Thyroid gland (tissue), 4 donors: Measurements from ENCODE around the gene KLK1.

ENCODE experiments used
- POLR2A ChIP-seq, 2 donors: fragments of 450-650 bp; IDR thresholded peaks; one replicate each; pipeline ENCODE4 v1.6.1; 2017; ENCODE audit warnings: antibody characterized with exemption in 2 of 2, mild to moderate bottlenecking in 2 of 2, moderate library complexity in 1 of 2
- TF ChIP-seq, protein P1 (sequence below), 6 experiments: fragments of 200-600 bp in 3 of 6; fragments of 450-650 bp in 3 of 6; sonication (generic) in 3 of 6; IDR thresholded peaks; one replicate each; pipeline ENCODE4 v1.5.1; 2016 to 2019; ENCODE audit warnings: antibody characterized with exemption in 6 of 6, mild to moderate bottlenecking in 2 of 6, inconsistent platforms in 1 of 6, moderate library complexity in 1 of 6

GRCh38 chr19:50870417-50871089 is 47.0 kb upstream of the KLK1 start:
- TF ChIP-seq, protein P1, sequence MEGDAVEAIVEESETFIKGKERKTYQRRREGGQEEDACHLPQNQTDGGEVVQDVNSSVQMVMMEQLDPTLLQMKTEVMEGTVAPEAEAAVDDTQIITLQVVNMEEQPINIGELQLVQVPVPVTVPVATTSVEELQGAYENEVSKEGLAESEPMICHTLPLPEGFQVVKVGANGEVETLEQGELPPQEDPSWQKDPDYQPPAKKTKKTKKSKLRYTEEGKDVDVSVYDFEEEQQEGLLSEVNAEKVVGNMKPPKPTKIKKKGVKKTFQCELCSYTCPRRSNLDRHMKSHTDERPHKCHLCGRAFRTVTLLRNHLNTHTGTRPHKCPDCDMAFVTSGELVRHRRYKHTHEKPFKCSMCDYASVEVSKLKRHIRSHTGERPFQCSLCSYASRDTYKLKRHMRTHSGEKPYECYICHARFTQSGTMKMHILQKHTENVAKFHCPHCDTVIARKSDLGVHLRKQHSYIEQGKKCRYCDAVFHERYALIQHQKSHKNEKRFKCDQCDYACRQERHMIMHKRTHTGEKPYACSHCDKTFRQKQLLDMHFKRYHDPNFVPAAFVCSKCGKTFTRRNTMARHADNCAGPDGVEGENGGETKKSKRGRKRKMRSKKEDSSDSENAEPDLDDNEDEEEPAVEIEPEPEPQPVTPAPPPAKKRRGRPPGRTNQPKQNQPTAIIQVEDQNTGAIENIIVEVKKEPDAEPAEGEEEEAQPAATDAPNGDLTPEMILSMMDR (IDR thresholded peaks at IDR 0.05) = no peak
- TF ChIP-seq POLR2A (IDR thresholded peaks at IDR 0.05) = no peak
